ENCODE measurements around the gene CBLB. TPM values are rescaled to one million over a fixed set of nuclear protein-coding genes. Genes with fewer than 3 reads are reported as not detected.
A peak's percentile ranks its signal among the peaks of the same experiment; 100 is the strongest.

CBLB gene
- total RNA-seq, 1 donor from 2014 or later: 41.5 TPM

DNA sequence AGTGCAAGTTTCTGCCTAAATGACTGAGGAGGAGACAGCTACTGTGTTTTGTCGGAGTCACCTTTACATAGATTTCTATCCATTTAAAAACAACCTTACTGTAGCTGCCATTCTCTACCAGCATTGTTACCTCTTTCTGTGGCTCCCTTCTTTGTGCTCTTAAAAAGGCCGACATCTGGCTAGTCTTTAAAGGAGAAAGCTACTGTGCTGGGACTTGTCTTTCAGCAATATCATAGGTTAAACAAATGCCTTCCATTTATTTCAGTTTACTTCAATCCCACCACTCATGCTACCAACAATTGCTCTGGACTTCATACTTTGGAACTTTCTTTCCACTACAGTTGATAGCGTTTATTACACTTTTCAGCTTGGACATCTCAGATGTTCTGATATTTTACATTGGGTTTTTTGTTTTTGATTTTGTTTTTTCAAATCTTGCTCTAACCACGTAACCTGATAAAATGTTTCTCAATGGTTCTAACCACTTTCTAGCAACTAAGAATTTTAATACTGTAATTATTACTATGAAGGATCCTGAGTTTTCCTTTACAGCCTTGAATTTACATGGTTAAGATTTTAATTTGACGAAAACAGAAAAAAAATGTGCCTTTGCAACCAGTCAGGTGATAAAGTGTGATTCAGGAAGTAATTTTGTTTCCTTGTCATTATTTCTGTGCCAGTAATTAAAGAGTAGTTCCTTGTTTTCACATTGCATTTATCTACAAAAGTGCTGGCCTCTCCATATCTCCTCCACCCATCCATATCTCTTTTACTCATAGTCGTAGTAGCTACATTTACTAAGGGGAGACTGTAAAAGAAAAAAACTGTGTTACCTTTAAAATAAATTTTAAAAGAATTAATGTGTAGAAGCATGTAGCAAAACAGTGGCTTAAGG is 1.3 kb upstream of the CBLB start:
- H3K4me3 ChIP-seq: peak overlapping the region; percentile 84
- peak overlapping the region; percentile 96 for H3K27ac ChIP-seq
- DNase-seq (no peak), ATAC-seq (no peak)
- no peaks in the 10 kb centered on the region for H3K9me3 ChIP-seq
- H3K4me1 ChIP-seq: peaks cover 18% of the 10 kb centered on the region
- no peaks in the 10 kb centered on the region for H3K27me3 ChIP-seq
- intact Hi-C loops (cut with DNase I): no loop called here
- H3K36me3 ChIP-seq: no peaks in the 10 kb centered on the region
- TF ChIP-seq CTCF (IDR thresholded peaks at IDR 0.05): no peak

- ATAC-seq (no peak), DNase-seq (no peak)
- Histone ChIP-seq H3K4me3 (peak overlapping the region; percentile 84), H3K27me3 (no peaks in the 10 kb centered on the region), H3K9me3 (no peaks in the 10 kb centered on the region), H3K36me3 (no peaks in the 10 kb centered on the region), H3K4me1 (peaks cover 20% of the 10 kb centered on the region), H3K27ac (peak overlapping the region; percentile 96)
- no peak for TF ChIP-seq CTCF (IDR thresholded peaks at IDR 0.05)
- intact Hi-C loops (cut with DNase I): no loop called here
Measured at GRCh38 chr3:105869531-105869833, 670 bp upstream of the CBLB start.

- peak; percentile 86 for DNase-seq
- H3K9me3 ChIP-seq: no peaks in the 10 kb centered on the region
- no peak for TF ChIP-seq CTCF (IDR thresholded peaks at IDR 0.05)
- no peaks in the 10 kb centered on the region for H3K36me3 ChIP-seq
- peaks cover 22% of the 10 kb centered on the region for H3K4me1 ChIP-seq
- intact Hi-C loops (cut with DNase I): no loop called here
- peak overlapping the region; percentile 96 for H3K27ac ChIP-seq
- H3K27me3 ChIP-seq: no peaks in the 10 kb centered on the region
- peak overlapping the region; percentile 84 for H3K4me3 ChIP-seq
- ATAC-seq: peak; percentile 65
Measured at GRCh38 chr3:105868431-105868741, 426 bp downstream of the CBLB start.

DNA sequence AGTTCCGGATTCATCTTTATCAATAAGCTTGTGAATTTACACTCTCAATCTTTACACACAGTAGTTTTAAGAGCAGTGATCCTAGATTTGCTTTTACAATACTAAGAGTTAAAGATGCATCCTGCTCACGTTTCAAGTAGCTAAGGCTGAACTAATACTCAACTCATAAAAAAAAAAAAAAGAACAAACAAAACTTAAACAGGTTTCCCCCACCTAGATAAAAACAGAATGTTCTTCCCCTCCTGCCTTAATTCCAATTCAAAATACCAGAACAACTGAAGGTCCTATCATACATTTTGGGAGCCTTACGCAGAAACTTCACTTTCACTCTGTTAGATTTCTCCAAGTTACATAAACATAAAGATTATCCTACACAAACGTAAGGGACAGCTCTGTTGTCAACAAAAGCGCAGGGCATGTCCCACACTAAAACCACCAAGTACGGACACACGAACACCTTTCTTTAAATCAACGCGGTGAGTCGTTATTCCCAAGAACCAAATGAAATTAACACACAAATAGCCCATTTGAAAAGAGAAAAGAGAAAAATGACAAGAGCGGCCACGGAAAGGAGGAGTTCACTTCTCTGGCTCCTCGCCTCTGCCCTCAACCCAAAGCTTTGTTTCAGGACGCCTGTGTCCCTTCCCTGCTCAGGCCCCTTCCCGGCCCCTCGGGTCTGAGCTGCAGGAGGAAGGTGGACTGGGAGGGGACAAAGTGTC is 941 bp downstream of the CBLB start:
- H3K9me3 ChIP-seq: no peaks in the 10 kb centered on the region
- DNase-seq: no peak
- intact Hi-C loops (cut with DNase I): no loop called here
- H3K4me1 ChIP-seq: peaks cover 22% of the 10 kb centered on the region
- H3K4me3 ChIP-seq: peak overlapping the region; percentile 84
- no peaks in the 10 kb centered on the region for H3K36me3 ChIP-seq
- ATAC-seq: no peak
- no peak for TF ChIP-seq CTCF (IDR thresholded peaks at IDR 0.05)
- H3K27ac ChIP-seq: peak overlapping the region; percentile 96
- no peaks in the 10 kb centered on the region for H3K27me3 ChIP-seq

DNA sequence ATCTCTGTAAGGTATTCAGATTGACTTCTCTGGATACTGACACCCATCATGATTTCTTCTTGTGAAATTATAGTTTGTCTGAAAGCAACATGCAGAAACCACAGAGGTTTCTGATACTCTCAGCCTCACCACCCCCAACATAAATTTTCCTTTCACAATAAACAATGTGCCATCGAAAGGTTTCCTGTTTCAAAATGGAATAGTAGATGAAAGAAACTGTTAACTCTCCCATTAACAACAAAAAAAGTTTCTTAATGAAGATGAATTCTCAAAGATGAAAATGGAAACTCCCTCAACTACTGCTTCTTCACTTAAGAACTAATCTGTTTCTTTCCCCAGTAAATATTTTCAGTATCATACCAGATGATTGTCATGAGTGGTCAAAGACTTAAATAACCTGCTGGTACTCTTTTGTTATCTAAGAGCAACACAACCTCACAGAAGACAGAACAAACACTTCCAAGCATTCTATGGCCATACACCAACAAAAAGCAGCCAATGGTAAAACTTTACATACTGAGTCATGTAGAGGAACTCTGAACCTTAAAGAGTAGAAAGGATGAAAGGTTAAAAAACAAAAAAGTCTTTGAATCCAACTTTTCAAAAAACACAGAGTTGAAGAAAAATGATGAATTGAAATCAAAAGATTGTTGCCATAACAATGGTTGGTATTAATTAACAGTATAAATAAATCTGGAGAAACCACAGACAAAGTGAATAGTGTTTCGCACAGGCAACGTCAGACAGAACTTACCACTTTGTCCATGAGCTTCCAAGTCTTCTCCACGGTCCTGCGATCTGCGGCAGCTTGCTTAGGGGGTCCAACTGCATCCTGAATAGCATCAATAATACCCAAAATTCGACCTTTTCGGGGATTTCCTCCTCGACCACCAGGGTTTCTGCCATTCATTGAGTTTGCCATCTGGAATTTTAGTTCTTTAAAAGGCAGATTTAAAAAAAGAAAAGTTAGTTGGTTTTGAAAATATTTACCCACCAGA is 1.9 kb downstream of the CBLB start:
- H3K27me3 ChIP-seq: no peaks in the 10 kb centered on the region
- no peaks in the 10 kb centered on the region for H3K9me3 ChIP-seq
- no peak for ATAC-seq
- no peak for TF ChIP-seq CTCF (IDR thresholded peaks at IDR 0.05)
- no peaks in the 10 kb centered on the region for H3K36me3 ChIP-seq
- H3K4me1 ChIP-seq: peaks cover 22% of the 10 kb centered on the region
- H3K27ac ChIP-seq: peak overlapping the region; percentile 96
- H3K4me3 ChIP-seq: peak overlapping the region; percentile 84
- intact Hi-C loops (cut with DNase I): no loop called here
- DNase-seq: no peak

All from upper lobe of right lung (tissue), 1 donor.